Renal pelvis (tissue), 4 donors: ENCODE results near the gene PIK3C2G. TPM values are rescaled to one million over a fixed set of nuclear protein-coding genes. Genes with fewer than 3 reads are reported as not detected.

Source experiments
- DNase-seq: peaks from one replicate; pipeline ENCODE4 v3.0.0-alpha.2; 2013
- polyA plus RNA-seq, 3 donors: library from polyadenylated mRNA; unstranded; fragments of 120-200 nt; gene quantifications; one replicate each; pipeline ENCODE4 v1.2.1, GENCODE V29; 2013; ENCODE audit not compliant: insufficient read length in 3 of 3

The PIK3C2G gene
- polyA plus RNA-seq, 3 donors: 3.6 to 5.2 (median 4.3) TPM

- no peak for DNase-seq
Measured at GRCh38 chr12:18345021-18345735, 83.9 kb downstream of the PIK3C2G start.

- DNase-seq: no peak
Measured at GRCh38 chr12:18352312-18352711, 91.0 kb downstream of the PIK3C2G start.

- DNase-seq: no peak
Measured at GRCh38 chr12:18355429-18355828, 94.1 kb downstream of the PIK3C2G start.

- no peak for DNase-seq
Measured at GRCh38 chr12:18358077-18358476, 96.8 kb downstream of the PIK3C2G start.

- DNase-seq: no peak
Measured at GRCh38 chr12:18358930-18359329, 97.6 kb downstream of the PIK3C2G start.

GRCh38 chr12:18361433-18361832, 100.1 kb downstream of the PIK3C2G start:
- DNase-seq: no peak

GRCh38 chr12:18363321-18363720, 102.0 kb downstream of the PIK3C2G start:
- no peak for DNase-seq

GRCh38 chr12:18368594-18368993, 107.3 kb downstream of the PIK3C2G start:
- DNase-seq: no peak

- DNase-seq: no peak
Measured at GRCh38 chr12:18373181-18373580, 111.9 kb downstream of the PIK3C2G start.

GRCh38 chr12:18375131-18375530, 113.8 kb downstream of the PIK3C2G start:
- no peak for DNase-seq

GRCh38 chr12:18375583-18375982, 114.3 kb downstream of the PIK3C2G start:
- DNase-seq: no peak

- DNase-seq: no peak
Measured at GRCh38 chr12:18382236-18382885, 121.0 kb downstream of the PIK3C2G start.

- peak; percentile 62 for DNase-seq
Measured at GRCh38 chr12:18383203-18383602, 121.9 kb downstream of the PIK3C2G start.

GRCh38 chr12:18387706-18388105, 126.4 kb downstream of the PIK3C2G start:
- DNase-seq: no peak

GRCh38 chr12:18389820-18390219, 128.5 kb downstream of the PIK3C2G start:
- DNase-seq: no peak

- peak; percentile 23 for DNase-seq
Measured at GRCh38 chr12:18391151-18391550, 129.8 kb downstream of the PIK3C2G start.

GRCh38 chr12:18394742-18395141, 133.4 kb downstream of the PIK3C2G start:
- no peak for DNase-seq

- no peak for DNase-seq
Measured at GRCh38 chr12:18400186-18400585, 138.9 kb downstream of the PIK3C2G start.

GRCh38 chr12:18402872-18403611, 141.7 kb downstream of the PIK3C2G start:
- no peak for DNase-seq

- DNase-seq: no peak
Measured at GRCh38 chr12:18411453-18411852, 150.1 kb downstream of the PIK3C2G start.

GRCh38 chr12:18414671-18415070, 153.4 kb downstream of the PIK3C2G start:
- no peak for DNase-seq

GRCh38 chr12:18415227-18415626, 153.9 kb downstream of the PIK3C2G start:
- DNase-seq: no peak

GRCh38 chr12:18416412-18416811, 155.1 kb downstream of the PIK3C2G start:
- no peak for DNase-seq
